ENCODE data around the gene MRPL34.

- no peak for TF ChIP-seq POLR2A (IDR thresholded peaks at IDR 0.05)
- TF ChIP-seq CTCF (IDR thresholded peaks at IDR 0.05): peak; percentile 57 to 70
- no peak for TF ChIP-seq POLR2AphosphoS5 (IDR thresholded peaks at IDR 0.05)
These were observed 13.2 kb upstream of the MRPL34 start for GRCh38 chr19:17292301-17293074.
